ENCODE results near the gene MSRB3.

Gene MSRB3

DNA sequence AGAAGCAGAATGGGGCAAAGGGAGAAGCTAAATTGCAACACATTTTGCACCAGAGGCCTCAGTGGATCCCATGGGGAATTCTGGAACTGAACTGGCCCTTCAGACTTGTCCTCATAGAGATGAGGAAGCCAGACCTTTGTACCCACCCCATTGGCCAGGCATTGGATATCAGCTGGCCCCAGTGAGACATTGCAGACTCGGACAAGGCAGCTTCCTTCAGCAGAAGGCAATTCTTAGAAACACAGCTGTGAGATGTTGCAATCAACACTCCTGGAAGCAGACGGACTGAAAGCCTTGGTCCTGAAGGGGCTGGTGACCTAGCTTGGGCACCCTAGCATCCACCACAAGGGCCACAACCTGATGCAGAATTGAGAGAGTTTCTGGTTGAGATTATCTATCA, 218.1 kb downstream of the MSRB3 start:
- ChIA-PET POLR2A (no interaction called here), CTCF (interaction anchor here (1.6 kb wide), 1 partner anchor 60 kb away, joined by 4 read pairs; no protein-coding TSS in a partner anchor)
- H3K4me3 ChIP-seq (ENCODE audit: low read depth, low read length) = no peak overlapping the region
- TF ChIP-seq, protein P1, sequence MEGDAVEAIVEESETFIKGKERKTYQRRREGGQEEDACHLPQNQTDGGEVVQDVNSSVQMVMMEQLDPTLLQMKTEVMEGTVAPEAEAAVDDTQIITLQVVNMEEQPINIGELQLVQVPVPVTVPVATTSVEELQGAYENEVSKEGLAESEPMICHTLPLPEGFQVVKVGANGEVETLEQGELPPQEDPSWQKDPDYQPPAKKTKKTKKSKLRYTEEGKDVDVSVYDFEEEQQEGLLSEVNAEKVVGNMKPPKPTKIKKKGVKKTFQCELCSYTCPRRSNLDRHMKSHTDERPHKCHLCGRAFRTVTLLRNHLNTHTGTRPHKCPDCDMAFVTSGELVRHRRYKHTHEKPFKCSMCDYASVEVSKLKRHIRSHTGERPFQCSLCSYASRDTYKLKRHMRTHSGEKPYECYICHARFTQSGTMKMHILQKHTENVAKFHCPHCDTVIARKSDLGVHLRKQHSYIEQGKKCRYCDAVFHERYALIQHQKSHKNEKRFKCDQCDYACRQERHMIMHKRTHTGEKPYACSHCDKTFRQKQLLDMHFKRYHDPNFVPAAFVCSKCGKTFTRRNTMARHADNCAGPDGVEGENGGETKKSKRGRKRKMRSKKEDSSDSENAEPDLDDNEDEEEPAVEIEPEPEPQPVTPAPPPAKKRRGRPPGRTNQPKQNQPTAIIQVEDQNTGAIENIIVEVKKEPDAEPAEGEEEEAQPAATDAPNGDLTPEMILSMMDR (IDR thresholded peaks at IDR 0.05; ENCODE audit: insufficient read depth, low read length, missing control alignments) = no peak
- DNase-seq (ENCODE audit: low read depth, low spot score) = no peak

DNA sequence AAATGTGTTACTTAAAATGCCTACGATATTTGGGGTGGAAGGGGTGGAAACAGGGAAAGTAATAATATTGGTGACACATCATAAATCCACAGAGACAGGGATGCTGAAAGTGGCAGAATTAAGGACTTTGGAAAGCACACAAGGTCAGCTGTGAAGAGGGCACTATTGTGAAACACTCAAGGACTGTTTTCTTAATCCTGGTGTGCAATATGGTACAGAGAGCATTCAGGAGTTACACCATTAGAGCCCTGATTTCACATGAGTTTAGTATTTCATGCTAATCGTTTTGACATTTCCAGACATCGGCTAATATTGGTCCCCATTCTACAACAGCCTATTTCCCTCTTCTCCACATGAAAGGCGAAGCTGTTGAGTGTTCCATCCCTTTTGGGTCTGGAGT, 219.2 kb downstream of the MSRB3 start:
- ChIA-PET CTCF (interaction anchor here (0.6 to 1.6 kb wide), 2 partner anchors 59 to 609 kb away, joined by 3 to 4 read pairs; no protein-coding TSS in a partner anchor), POLR2A (no interaction called here)
- H3K4me3 ChIP-seq (ENCODE audit: low read depth, low read length) = no peak overlapping the region
- no peak for DNase-seq (ENCODE audit: low read depth, low spot score)
- TF ChIP-seq, protein P1 (IDR thresholded peaks at IDR 0.05; ENCODE audit: insufficient read depth, low read length, missing control alignments) = no peak

DNA sequence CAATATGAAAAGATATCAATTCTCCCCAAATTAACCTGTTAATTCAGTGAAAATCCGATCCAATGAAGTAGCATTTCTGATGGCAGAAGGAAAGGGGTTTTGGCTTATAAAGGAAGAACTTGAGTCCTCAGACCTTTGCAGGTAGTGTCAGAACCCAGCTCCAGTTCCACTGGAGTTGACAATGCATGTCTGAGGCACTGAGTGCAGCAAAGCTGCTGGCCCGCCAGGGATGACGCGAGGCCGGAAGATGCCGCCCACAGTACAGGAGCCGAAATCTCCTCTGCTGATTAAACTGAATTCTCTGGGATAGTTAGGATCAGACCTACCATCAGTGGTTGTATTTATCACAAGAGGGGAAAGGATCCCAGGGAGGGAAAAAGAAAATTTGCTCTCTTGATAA, 220.7 kb downstream of the MSRB3 start:
- POLR2A ChIA-PET = no interaction called here

DNA sequence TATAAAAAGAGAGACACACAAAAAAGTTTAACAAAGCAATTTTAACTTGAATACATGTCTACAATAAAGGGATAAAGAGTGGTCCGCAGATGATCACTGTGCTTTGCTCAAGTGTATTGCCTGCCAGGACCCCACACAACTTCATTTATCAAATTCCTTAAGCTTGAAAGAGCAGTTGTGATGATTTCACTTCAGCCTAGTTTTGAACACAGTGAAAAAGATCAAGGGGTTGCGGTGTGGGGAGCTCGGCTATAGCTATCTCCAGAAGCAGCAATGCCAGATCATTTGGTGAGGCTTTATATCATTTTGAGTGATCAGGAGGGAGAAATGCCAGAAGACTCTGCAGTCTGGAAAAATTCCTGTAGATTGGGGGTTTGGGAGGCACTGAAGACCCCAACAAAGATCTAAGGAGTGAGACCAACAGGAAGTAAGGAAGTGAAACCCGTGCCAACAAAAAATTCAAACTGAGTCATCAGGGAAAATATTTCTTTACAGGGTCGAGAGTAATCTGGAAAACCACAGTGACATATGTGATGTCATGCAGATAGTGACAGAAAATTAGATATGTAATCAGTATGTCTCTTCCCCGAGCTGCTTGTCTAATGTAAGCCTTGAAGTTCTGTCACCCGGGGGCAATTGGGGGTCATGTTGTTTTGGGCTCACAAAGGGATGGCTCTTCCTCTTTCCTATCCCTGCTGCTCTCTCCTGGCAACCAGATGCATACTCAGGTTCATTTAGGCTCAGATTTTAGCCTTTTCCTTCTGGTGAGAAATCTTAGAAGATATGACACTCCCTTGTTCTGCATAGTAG, 221.8 kb downstream of the MSRB3 start:
- no peak overlapping the region for H3K4me3 ChIP-seq (ENCODE audit: low read depth, low read length)
- POLR2A ChIA-PET = no interaction called here
- TF ChIP-seq, protein P1 (IDR thresholded peaks at IDR 0.05; ENCODE audit: insufficient read depth, low read length, missing control alignments) = no peak
- no peak for DNase-seq (ENCODE audit: low read depth, low spot score)
- CTCF ChIA-PET = interaction anchor here (0.9 kb wide), 1 partner anchor 73 kb away, joined by 3 read pairs; no protein-coding TSS in a partner anchor

More for the DNA sequence above, 220.7 kb downstream of the MSRB3 start:
- CTCF ChIA-PET = no interaction called here
- no peak for DNase-seq (ENCODE audit: low read depth, low spot score)
- no peak overlapping the region for H3K4me3 ChIP-seq (ENCODE audit: low read depth, low read length)
- TF ChIP-seq, protein P1 (IDR thresholded peaks at IDR 0.05; ENCODE audit: insufficient read depth, low read length, missing control alignments) = no peak

DNA sequence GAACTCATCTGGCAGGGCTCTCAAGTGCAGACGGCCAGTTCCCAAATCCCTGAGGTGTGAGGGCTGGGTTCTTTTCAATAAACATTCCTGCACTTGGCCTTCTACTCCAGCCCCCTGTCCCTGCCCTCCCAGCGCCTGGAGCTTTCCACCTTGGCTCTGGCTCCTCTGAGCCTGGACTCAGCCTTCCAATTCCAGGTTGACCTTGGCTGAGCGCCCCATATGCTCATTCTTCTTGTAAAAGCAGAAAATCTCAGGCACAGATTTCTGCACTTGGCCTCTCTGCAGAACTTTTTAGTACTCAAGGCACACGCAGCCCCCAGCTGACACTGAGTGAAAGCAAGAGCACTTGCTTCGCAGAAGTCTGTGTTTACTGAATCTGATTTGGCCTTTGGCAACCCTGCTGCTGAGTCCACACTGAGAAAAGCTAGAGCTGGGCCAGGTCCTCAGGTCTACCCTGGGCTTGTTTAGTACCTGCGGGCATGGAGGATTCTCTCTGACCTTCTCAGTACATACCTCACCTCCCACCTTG, 222.7 kb downstream of the MSRB3 start:
- no peak for DNase-seq (ENCODE audit: low read depth, low spot score)
- CTCF ChIA-PET = no interaction called here
- H3K4me3 ChIP-seq (ENCODE audit: low read depth, low read length) = no peak overlapping the region
- POLR2A ChIA-PET = no interaction called here
- TF ChIP-seq, protein P1 (IDR thresholded peaks at IDR 0.05; ENCODE audit: insufficient read depth, low read length, missing control alignments) = no peak

DNA sequence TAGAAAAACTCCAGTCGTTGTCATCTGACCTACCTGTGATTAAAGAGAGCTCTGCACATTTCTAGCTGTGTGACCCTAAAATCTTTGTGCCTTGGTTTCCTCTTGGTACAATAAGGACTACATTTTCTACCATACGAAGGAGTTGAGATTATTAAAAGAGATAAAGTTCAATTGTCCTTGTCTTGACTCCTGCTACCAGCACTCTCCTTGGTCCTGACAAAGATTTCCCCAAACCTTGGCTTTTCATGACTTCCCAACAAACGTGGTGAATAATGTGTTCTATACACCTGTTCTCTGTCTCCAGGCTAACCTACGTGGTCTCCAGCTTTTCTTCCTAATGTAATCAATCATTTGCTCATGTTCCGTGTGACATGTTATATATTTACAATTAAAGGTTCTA, 223.5 kb downstream of the MSRB3 start:
- DNase-seq (ENCODE audit: low read depth, low spot score) = no peak
- no peak overlapping the region for H3K4me3 ChIP-seq (ENCODE audit: low read depth, low read length)
- TF ChIP-seq, protein P1 (IDR thresholded peaks at IDR 0.05; ENCODE audit: insufficient read depth, low read length, missing control alignments) = no peak
- POLR2A ChIA-PET = no interaction called here
- CTCF ChIA-PET = no interaction called here

Data from AG04449 (cell line).